Cardiac muscle cell (in vitro differentiated cells and primary cell): Measurements from ENCODE around the gene GPR62. TPM values are rescaled to one million over a fixed set of nuclear protein-coding genes. Genes with fewer than 3 reads are reported as not detected.

Source experiments
- DNase-seq, 2 donors: peaks; one replicate each; pipeline versions ENCODE4 v3.0.0 to v3.0.0-alpha.2; 2010 to 2017; ENCODE audit warnings: low read depth in 1 of 2, low spot score in 1 of 2
- H3K27ac ChIP-seq: fragments of 200-600 bp; sonication (generic); 2 replicates; pipeline ENCODE4 v1.5.1; 2016
- H3K27me3 ChIP-seq: fragments of 200-600 bp; sonication (generic); 2 replicates; pipeline ENCODE4 v1.6.0; 2016; ENCODE audit warnings: control low read depth
- H3K36me3 ChIP-seq: fragments of 200-600 bp; sonication (generic); 2 replicates; pipeline ENCODE4 v1.5.1; 2016; ENCODE audit warnings: control low read depth
- H3K4me1 ChIP-seq: fragments of 200-600 bp; sonication (generic); 2 replicates; pipeline ENCODE4 v1.8.1; 2017; ENCODE audit warnings: low read depth, mild to moderate bottlenecking, mixed run types
- H3K4me3 ChIP-seq: fragments of 200-600 bp; sonication (generic); 2 replicates; pipeline ENCODE4 v1.5.1; 2016; ENCODE audit warnings: mild to moderate bottlenecking
- H3K9me3 ChIP-seq: fragments of 200-600 bp; sonication (generic); 2 replicates; pipeline ENCODE4 v1.5.1; 2017; ENCODE audit warnings: low read depth, mild to moderate bottlenecking, control low read depth
- CTCF ChIP-seq: IDR thresholded peaks from 2 replicates; pipeline ENCODE4 v1.5.1; 2012; ENCODE audit warnings: low read depth, mild to moderate bottlenecking, low read length
- polyA plus RNA-seq: library from polyadenylated mRNA; unstranded; fragments of >200 nt; fragmentation: Nextera tagmentation; extraction: Ambion mirVana; gene quantifications from 2 replicates; pipeline ENCODE4 v1.2.1, GENCODE V29; 2016
- total RNA-seq: library from RNA; depleted of rRNA; stranded (reverse); fragments of >200 nt; gene quantifications from 2 replicates; pipeline ENCODE4 v1.2.3, GENCODE V29; 2016

Gene GPR62
- total and polyA plus RNA-seq, 2 experiments from 2014 or later, result 0.94 to 1.1 TPM

GRCh38 chr3:51966016-51966415, 10.8 kb downstream of the GPR62 start:
- Histone ChIP-seq H3K4me3 (no peak overlapping the region), H3K4me1 (peaks cover 19% of the 10 kb centered on the region), H3K27ac (no peak overlapping the region), H3K36me3 (no peaks in the 10 kb centered on the region), H3K27me3 (no peaks in the 10 kb centered on the region), H3K9me3 (no peaks in the 10 kb centered on the region)
- TF ChIP-seq CTCF, result no peak
- no peak for DNase-seq

- peak overlapping the region; percentile 85 for H3K4me3 ChIP-seq
- no peaks in the 10 kb centered on the region for H3K36me3 ChIP-seq
- peaks cover 19% of the 10 kb centered on the region for H3K4me1 ChIP-seq
- no peaks in the 10 kb centered on the region for H3K9me3 ChIP-seq
- H3K27ac ChIP-seq, result no peak overlapping the region
- no peak for TF ChIP-seq CTCF
- no peak for DNase-seq
- no peaks in the 10 kb centered on the region for H3K27me3 ChIP-seq
These were observed 11.3 kb downstream of the GPR62 start for GRCh38 chr3:51966486-51966885.

- peak overlapping the region; percentile 89 for H3K27ac ChIP-seq
- no peak for TF ChIP-seq CTCF
- H3K4me1 ChIP-seq, result peaks cover 19% of the 10 kb centered on the region
- H3K4me3 ChIP-seq, result peak overlapping the region; percentile 85
- H3K9me3 ChIP-seq, result no peaks in the 10 kb centered on the region
- no peak for DNase-seq
- H3K36me3 ChIP-seq, result no peaks in the 10 kb centered on the region
- no peaks in the 10 kb centered on the region for H3K27me3 ChIP-seq
These were observed 11.8 kb downstream of the GPR62 start for GRCh38 chr3:51966922-51967383.

- peak; percentile 51 to 89 for DNase-seq
- no peak for TF ChIP-seq CTCF
- Histone ChIP-seq H3K4me1 (peaks cover 19% of the 10 kb centered on the region), H3K27ac (peak within 1 kb of the TSS; percentile 89), H3K36me3 (no peaks in the 10 kb centered on the region), H3K27me3 (no peaks in the 10 kb centered on the region), H3K9me3 (no peaks in the 10 kb centered on the region), H3K4me3 (peak within 1 kb of the TSS; percentile 85)
These were observed 12.4 kb downstream of the GPR62 start, which contains the start of gene PCBP4 for GRCh38 chr3:51967384-51968169. Gene PCBP4 (minus strand): TSS chr3:51967454. CDS start chr3:51961240, 6,214 bp downstream.

- no peaks in the 10 kb centered on the region for H3K9me3 ChIP-seq
- peak overlapping the region; percentile 86 for H3K27ac ChIP-seq
- no peak for TF ChIP-seq CTCF
- peaks cover 17% of the 10 kb centered on the region for H3K4me1 ChIP-seq
- H3K27me3 ChIP-seq, result no peaks in the 10 kb centered on the region
- H3K4me3 ChIP-seq, result peak overlapping the region; percentile 85
- no peaks in the 10 kb centered on the region for H3K36me3 ChIP-seq
- DNase-seq, result peak; percentile 57 to 63
These were observed 13.1 kb downstream of the GPR62 start for GRCh38 chr3:51968170-51968775.
